ENCODE results near the gene MIDN. TPM values are rescaled to one million over a fixed set of nuclear protein-coding genes. Genes with fewer than 3 reads are reported as not detected.
A peak's percentile ranks its signal among the peaks of the same experiment; 100 is the strongest.

The MIDN gene
- total and polyA plus RNA-seq, 2 of the 4 experiments (the other 2 are of a cell fraction): 2.5 to 26.0 TPM

GRCh38 chr19:1280636-1281568, 32.5 kb downstream of the MIDN start:
- Histone ChIP-seq H2BK120ac (ENCODE audit: low read depth, low read length) (no peak overlapping the region), H3K4me3 (ENCODE audit: insufficient read depth, low read depth, low read length) (no peak overlapping the region), H3K9me1 (ENCODE audit: insufficient read depth, low read length) (no peaks in the 10 kb centered on the region), H3K79me1 (ENCODE audit: low read depth in 1 of 2, low read length in 2 of 2) (peaks cover 12 to 30% of the 10 kb centered on the region in 2 experiments; a peak in 3 of 4 replicates), H3K36me3 (ENCODE audit: control insufficient read depth, insufficient read depth, low read length) (peaks cover 8% of the 10 kb centered on the region), H3K4me1 (ENCODE audit: control insufficient read depth, insufficient read depth, low read length) (peaks cover 5% of the 10 kb centered on the region), H3K4me2 (ENCODE audit: low read depth, low read length) (no peak overlapping the region), H3K9ac (ENCODE audit: low read depth, low read length) (no peak overlapping the region), H4K20me1 (ENCODE audit: insufficient read depth, low read length) (peaks cover 19% of the 10 kb centered on the region), H3K14ac (replicated peaks; ENCODE audit: low read depth, low read length) (no peak overlapping the region), H4K5ac (ENCODE audit: low read depth, low read length) (no peak overlapping the region), H3K18ac (ENCODE audit: low read depth, low read length) (no peak overlapping the region), H2BK15ac (ENCODE audit: low read depth, low read length) (no peak overlapping the region), H2AK9ac (replicated peaks; ENCODE audit: low read depth, low read length, poor library complexity) (peak overlapping the region; percentile 72), H3K56ac (ENCODE audit: extremely low read depth, insufficient read depth, low read length) (no peak overlapping the region), H3K27ac (ENCODE audit: insufficient read depth, low read length) (no peak overlapping the region), H4K8ac (ENCODE audit: low read depth in 2 of 2, low read length in 2 of 2) (no peak overlapping the region), H2AFZ (replicated peaks; ENCODE audit: low read length, poor library complexity) (no peak overlapping the region), H4K91ac (ENCODE audit: insufficient read depth, low read depth, low read length) (no peak overlapping the region), H2AK5ac (ENCODE audit: low read depth, low read length) (no peak overlapping the region), H2BK20ac (ENCODE audit: low read depth, low read length) (no peak overlapping the region), H3K27me3 (ENCODE audit: control insufficient read depth, insufficient read depth, low read length) (peaks cover 21% of the 10 kb centered on the region), H3K23ac (ENCODE audit: low read depth, low read length) (no peak overlapping the region), H3K4ac (ENCODE audit: low read depth, low read length) (no peak overlapping the region), H3K9me3 (ENCODE audit: control insufficient read depth, insufficient read depth, low read length) (no peaks in the 10 kb centered on the region), H2BK5ac (ENCODE audit: low read depth, low read length, poor library complexity, severe bottlenecking) (no peak overlapping the region)
- 90% methylated on average over 22 of the region's 53 CpGs; no CpG with 5 or more reads in 1 of the 2 experiments for WGBS, 2 experiments (ENCODE audit: extremely low coverage in 2 of 2, insufficient read length in 1 of 2)
- BruUV-seq (replicated peaks): no TSS peak
- ATAC-seq (ENCODE audit: low read depth) (no peak), DNase-seq (no peak)
- TF ChIP-seq, protein P1, sequence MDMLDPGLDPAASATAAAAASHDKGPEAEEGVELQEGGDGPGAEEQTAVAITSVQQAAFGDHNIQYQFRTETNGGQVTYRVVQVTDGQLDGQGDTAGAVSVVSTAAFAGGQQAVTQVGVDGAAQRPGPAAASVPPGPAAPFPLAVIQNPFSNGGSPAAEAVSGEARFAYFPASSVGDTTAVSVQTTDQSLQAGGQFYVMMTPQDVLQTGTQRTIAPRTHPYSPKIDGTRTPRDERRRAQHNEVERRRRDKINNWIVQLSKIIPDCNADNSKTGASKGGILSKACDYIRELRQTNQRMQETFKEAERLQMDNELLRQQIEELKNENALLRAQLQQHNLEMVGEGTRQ (IDR thresholded peaks at IDR 0.05; ENCODE audit: low read depth, low read length): no peak
- TF ChIP-seq CHD1 (IDR thresholded peaks at IDR 0.05; ENCODE audit: low read depth, low read length): no peak
- no peak for TF ChIP-seq RCOR1 (IDR thresholded peaks at IDR 0.05; ENCODE audit: insufficient replicate concordance, low read length)
- TF ChIP-seq, protein P2, sequence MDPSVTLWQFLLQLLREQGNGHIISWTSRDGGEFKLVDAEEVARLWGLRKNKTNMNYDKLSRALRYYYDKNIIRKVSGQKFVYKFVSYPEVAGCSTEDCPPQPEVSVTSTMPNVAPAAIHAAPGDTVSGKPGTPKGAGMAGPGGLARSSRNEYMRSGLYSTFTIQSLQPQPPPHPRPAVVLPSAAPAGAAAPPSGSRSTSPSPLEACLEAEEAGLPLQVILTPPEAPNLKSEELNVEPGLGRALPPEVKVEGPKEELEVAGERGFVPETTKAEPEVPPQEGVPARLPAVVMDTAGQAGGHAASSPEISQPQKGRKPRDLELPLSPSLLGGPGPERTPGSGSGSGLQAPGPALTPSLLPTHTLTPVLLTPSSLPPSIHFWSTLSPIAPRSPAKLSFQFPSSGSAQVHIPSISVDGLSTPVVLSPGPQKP (IDR thresholded peaks at IDR 0.05; ENCODE audit: borderline replicate concordance, low read depth, low read length): no peak
- no peak for TF ChIP-seq MXI1 (IDR thresholded peaks at IDR 0.05; ENCODE audit: borderline replicate concordance, low read depth, low read length)
- no peak for TF ChIP-seq BHLHE40 (IDR thresholded peaks at IDR 0.05; ENCODE audit: low read depth, low read length)
- TF ChIP-seq RFX5 (IDR thresholded peaks at IDR 0.05; ENCODE audit: low read depth, low read length): no peak
- no peak for TF ChIP-seq RAD21 (IDR thresholded peaks at IDR 0.05; ENCODE audit: low read length)
- no peak for TF ChIP-seq CEBPB (IDR thresholded peaks at IDR 0.05; ENCODE audit: low read depth, low read length)
- no peak for TF ChIP-seq POLR2A (IDR thresholded peaks at IDR 0.05; ENCODE audit: low read depth, low read length)
- TF ChIP-seq FOS (IDR thresholded peaks at IDR 0.05; ENCODE audit: low read depth, low read length): no peak
- TF ChIP-seq MAZ (IDR thresholded peaks at IDR 0.05; ENCODE audit: borderline replicate concordance, low read depth, low read length): no peak
- no peak for TF ChIP-seq MAFK (IDR thresholded peaks at IDR 0.05; ENCODE audit: low read depth, low read length)
- no peak for TF ChIP-seq SMC3 (IDR thresholded peaks at IDR 0.05; ENCODE audit: low read depth, low read length)
- dilution Hi-C loops (cut with HindIII; ENCODE audit: low sequenced_read_pairs, unreplicated experiment): no loop called here
- POLR2A ChIA-PET (ENCODE audit: unreplicated experiment): interaction anchor here (1.4 kb wide), 1 partner anchor 12 kb away, joined by 3 read pairs; no protein-coding TSS in a partner anchor
- in situ Hi-C loops (cut with MboI; ENCODE audit: low sequenced_read_pairs): loop anchor here (5.0 kb wide), 1 partner anchor 81 kb away; no protein-coding TSS in a partner anchor
- intact Hi-C loops (cut with micrococcal nuclease): no loop called here
- CTCF ChIA-PET: interaction anchor here (1.7 kb wide), 1 partner anchor 11 kb away, joined by 8 read pairs; the partner anchor contains the start of gene CIRBP
